ENCODE measurements around the gene NGLY1. TPM values are rescaled to one million over a fixed set of nuclear protein-coding genes. Genes with fewer than 3 reads are reported as not detected.

Gene NGLY1
- total and polyA plus RNA-seq, 2 of the 4 experiments (the other 2 are of a cell fraction) = 10.0 to 14.9 TPM

DNA sequence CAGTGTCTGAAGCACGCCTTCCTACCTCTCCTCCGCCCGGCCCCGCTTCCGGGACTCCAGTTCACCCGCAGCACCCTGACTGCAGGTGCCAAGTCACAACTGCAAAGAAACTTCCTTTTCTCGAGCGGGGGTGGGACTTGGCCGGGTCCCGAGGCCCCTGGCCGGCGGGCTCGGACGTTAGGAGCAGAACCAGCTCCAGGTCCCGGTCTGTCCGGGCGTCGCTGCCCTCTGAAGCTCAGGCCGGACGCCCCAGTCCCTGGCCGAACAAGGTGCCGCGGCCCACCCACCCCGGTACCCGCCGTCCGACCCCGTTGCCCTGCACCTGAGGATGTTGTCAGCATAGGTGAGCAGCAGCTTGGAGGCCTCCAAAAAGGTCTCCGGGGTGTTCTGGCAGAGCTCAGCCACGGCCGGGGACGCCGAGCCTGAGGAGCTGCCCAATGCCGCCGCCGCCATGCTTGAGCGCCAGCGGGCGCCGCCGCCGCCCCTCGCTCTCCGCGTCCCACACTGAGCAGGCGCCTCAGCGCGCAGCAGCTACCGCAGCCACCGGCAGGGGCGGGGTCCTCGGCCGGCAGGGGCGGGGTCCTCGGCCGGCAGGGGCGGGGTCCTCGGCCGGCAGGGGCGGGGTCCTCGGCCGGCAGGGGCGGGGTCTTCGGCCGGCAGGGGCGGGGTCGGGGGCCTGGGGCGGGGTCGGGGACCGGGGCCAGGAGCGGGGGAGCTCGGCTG lies at the start of gene NGLY1 (continued):
- TF ChIP-seq SMC3 (IDR thresholded peaks at IDR 0.05; ENCODE audit: low read depth, low read length) (no peak), RCOR1 (IDR thresholded peaks at IDR 0.05; ENCODE audit: insufficient replicate concordance, low read length) (no peak), RAD21 (IDR thresholded peaks at IDR 0.05; ENCODE audit: low read length) (no peak), POLR2A (IDR thresholded peaks at IDR 0.05; ENCODE audit: low read depth, low read length) (peak; percentile 90), BHLHE40 (IDR thresholded peaks at IDR 0.05; ENCODE audit: low read depth, low read length) (0 out of 2 replicates have a peak, but pooled peaks have one; percentile 5), RFX5 (IDR thresholded peaks at IDR 0.05; ENCODE audit: low read depth, low read length) (no peak)
- TF ChIP-seq, protein P1, sequence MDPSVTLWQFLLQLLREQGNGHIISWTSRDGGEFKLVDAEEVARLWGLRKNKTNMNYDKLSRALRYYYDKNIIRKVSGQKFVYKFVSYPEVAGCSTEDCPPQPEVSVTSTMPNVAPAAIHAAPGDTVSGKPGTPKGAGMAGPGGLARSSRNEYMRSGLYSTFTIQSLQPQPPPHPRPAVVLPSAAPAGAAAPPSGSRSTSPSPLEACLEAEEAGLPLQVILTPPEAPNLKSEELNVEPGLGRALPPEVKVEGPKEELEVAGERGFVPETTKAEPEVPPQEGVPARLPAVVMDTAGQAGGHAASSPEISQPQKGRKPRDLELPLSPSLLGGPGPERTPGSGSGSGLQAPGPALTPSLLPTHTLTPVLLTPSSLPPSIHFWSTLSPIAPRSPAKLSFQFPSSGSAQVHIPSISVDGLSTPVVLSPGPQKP (IDR thresholded peaks at IDR 0.05; ENCODE audit: borderline replicate concordance, low read depth, low read length) = no peak
